GM21526 (cell line): ENCODE data around the gene UBFD1.
"Not testable (repeated sequence)": the region's sequence is repeated elsewhere in the genome, so short reads cannot be mapped to it uniquely, and the experiment has no call there.

ENCODE experiments used
- ATAC-seq: cut with Tn5 transposase; IDR thresholded peaks from one replicate; pipeline ENCODE4 v1.9.1; 2021; ENCODE audit warnings: moderate library complexity; ENCODE audit not compliant: unreplicated experiment, low FRiP score

Gene UBFD1

GRCh38 chr16:23595951-23596720 is 38.6 kb downstream of the UBFD1 start, which contains the start of gene NDUFAB1:
NDUFAB1 (minus strand) TSS chr16:23596316; CDS start chr16:23596290, 26 bp downstream.
- peak; percentile 80 for ATAC-seq

- no peak for ATAC-seq
Measured at GRCh38 chr16:23597003-23597756, 39.7 kb downstream of the UBFD1 start.

- no peak for ATAC-seq
Measured at GRCh38 chr16:23607726-23608125, 50.2 kb downstream of the UBFD1 start.

- no peak for ATAC-seq
Measured at GRCh38 chr16:23608194-23608593, 50.7 kb downstream of the UBFD1 start.

- ATAC-seq = no peak
Measured at GRCh38 chr16:23609929-23610328, 52.4 kb downstream of the UBFD1 start.

- not testable (repeated sequence) for ATAC-seq
Measured at GRCh38 chr16:23610905-23611304, 53.4 kb downstream of the UBFD1 start.

GRCh38 chr16:23611936-23612335 is 54.4 kb downstream of the UBFD1 start:
- ATAC-seq = no peak

- no peak for ATAC-seq
Measured at GRCh38 chr16:23615805-23616204, 58.3 kb downstream of the UBFD1 start.
